Fibroblast of skin of left quadriceps (primary cell): ENCODE results near the gene SMARCA4.
"Not testable (repeated sequence)": the region's sequence is repeated elsewhere in the genome, so short reads cannot be mapped to it uniquely, and the experiment has no call there.

Experiments
- DNase-seq, 2 experiments: peaks; one replicate each; pipeline ENCODE4 v3.0.0-alpha.2; 2013; ENCODE audit warnings: low read depth in 2 of 2

Gene SMARCA4

DNA sequence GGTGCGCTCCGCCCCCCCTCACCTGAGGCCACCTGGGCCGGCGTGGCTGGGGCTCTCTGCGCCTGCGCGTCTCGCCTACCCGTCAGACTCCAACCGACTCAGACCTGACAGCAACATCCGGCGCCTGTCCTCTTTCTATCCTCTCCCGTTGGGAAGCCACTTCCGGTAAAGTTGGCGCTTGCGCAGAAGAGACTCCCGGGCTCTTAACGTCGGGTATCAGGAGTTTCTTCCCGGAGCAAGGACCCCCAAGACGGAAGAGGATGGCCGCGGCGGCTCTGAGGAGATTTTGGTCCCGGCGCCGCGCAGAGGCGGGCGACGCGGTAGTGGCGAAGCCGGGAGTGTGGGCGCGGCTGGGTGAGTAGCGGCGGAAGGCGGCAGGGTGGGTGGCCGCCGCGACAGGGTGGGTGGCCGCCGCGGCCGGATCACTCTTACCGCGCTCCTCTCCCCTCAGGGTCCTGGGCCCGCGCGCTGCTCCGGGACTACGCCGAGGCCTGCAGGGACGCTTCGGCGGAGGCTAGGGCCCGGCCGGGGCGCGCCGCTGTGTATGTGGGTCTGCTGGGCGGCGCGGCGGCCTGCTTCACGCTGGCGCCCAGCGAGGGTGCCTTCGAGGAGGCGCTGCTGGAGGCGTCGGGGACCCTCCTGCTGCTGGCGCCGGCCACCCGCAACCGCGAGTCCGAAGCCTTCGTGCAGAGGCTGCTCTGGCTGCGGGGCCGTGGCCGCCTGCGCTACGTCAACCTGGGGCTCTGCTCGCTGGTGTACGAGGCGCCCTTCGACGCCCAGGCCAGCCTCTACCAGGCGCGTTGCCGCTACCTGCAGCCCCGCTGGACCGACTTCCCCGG lies 32.0 kb upstream of the SMARCA4 start, which contains the start of the genes TIMM29 and YIPF2:
Gene TIMM29 (plus strand): TSS at position 249 of the 839 bp plus-strand sequence. CDS start 12 bp downstream, at position 261.
Gene YIPF2 (minus strand): TSS at position 77 of the 839 bp plus-strand sequence. CDS start 229 bp downstream, outside the sequence.
- DNase-seq = peak; percentile 97 to 98

DNA sequence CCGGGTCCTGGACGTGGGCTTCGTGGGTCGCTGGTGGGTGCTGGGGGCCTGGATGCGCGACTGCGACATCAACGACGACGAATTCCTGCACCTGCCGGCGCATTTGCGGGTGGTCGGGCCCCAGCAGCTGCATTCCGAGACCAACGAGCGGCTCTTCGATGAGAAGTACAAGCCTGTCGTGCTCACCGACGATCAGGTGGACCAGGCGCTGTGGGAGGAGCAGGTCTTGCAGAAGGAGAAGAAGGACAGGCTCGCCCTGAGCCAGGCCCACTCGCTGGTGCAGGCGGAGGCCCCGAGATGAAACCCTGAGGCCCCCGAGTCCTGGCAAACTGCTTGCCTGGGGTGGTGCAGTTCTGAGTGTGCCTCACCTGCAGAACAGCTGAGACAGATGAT lies 31.4 kb upstream of the SMARCA4 start:
- DNase-seq = no peak

DNA sequence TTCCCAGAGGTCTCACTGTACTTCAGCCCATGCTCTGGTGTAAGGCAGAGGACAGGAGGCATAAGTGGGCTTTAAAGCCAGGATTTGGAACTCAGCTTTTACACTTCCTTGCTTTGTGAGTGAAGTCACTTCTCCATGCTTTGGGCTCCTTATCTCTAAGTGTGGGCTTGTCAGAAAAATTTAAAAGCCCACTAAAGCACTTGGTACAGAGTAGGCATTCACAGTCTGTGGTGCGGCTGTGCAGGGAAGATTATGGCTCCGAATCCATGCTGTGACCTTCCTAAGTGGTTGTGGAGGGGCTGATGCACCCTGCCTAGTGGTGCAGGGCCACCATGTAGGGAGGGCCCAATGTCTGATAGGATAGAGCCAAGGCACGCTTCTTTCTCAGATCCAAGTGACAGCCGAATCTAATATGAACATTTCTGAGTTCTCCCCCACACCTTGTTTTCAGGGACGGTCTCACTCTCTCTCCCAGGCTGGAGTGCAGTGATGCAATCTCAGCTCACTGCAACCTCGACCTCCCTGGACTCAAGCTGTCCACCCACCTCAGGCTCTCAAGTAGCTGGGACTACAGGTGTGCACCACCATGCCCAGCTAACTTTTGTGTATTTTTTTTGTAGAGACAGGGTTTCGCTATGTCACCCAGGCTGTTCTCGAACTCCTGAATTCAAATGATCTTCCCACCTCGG lies 25.3 kb upstream of the SMARCA4 start:
- DNase-seq = no peak

DNA sequence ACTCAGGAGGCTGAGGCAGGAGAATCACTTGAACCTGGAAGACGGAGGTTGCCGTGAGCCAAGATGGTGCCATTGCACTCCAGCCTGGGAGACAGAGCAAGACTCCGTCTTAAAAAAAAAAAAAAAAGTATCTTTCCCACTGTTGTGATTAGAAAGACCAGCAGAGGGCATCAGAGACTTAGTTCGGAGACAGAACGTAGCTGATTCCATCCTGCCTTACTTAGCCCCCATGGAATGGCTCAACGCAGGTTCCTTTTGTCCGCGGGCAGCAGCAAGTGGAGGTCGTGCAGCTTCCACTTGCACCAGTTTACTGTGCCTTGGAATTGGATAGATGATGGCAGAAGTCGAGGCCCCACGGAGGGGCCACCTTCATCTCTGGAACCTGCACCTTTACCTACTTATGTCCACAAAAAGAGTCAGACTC lies 24.2 kb upstream of the SMARCA4 start:
- peak; percentile 58 to 62 for DNase-seq

DNA sequence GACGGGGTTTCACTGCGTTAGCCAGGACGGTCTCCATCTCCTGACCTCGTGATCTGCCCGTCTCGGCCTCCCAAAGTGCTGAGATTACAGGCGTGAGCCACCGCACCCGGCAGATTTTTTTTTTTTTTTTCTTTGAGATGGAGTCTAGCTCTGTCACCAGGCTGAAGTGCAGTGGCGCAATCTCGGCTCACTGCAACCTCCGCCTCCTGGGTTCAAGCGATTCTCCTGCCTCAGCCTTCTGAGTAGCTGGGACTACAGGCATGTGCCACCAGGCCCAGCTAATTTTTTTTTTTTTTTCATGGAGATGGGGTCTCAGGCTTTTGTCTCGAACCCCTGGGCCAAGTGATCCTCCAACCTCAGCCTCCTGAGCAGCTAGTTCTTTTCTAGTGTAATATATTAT lies 19.2 kb upstream of the SMARCA4 start:
- DNase-seq = not testable (repeated sequence)

DNA sequence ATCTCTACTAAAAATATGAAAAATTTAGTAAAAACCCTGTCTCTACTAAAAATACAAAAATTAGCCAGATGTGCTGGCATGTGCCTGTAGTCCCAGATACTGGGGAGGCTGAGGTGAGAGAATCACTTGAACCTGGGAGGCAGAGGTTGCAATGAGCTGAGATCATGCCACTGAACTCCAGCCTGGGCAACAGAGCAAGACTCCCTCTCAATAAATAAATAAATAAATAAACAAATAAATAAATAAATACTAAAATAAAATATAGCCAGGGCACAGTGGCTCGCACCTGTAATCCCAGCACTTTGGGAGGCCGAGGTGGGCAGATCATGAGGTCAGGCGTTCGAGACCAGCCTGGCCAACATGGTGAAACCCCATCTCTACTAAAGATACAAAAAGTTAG lies 17.4 kb upstream of the SMARCA4 start:
- not testable (repeated sequence) for DNase-seq

DNA sequence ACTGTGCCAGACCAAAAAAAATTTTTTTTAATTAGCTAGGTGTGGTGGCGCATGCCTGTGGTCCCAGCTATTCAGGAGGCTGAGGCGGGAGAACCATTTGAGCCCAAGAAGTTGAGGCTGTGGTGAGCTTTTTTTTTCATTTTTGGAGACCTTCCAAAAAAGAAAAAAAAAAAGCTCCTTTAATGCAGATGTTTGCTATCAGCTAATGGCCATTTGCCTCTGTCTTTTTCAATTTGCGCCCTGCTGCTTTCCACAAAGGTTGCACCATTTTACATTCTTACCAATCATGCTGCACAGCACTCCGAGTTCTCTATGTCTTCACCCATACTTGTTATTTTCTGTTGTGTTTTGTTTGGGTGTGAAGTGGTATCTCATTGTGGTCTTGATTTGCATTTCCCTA lies 15.6 kb upstream of the SMARCA4 start:
- DNase-seq = no peak

DNA sequence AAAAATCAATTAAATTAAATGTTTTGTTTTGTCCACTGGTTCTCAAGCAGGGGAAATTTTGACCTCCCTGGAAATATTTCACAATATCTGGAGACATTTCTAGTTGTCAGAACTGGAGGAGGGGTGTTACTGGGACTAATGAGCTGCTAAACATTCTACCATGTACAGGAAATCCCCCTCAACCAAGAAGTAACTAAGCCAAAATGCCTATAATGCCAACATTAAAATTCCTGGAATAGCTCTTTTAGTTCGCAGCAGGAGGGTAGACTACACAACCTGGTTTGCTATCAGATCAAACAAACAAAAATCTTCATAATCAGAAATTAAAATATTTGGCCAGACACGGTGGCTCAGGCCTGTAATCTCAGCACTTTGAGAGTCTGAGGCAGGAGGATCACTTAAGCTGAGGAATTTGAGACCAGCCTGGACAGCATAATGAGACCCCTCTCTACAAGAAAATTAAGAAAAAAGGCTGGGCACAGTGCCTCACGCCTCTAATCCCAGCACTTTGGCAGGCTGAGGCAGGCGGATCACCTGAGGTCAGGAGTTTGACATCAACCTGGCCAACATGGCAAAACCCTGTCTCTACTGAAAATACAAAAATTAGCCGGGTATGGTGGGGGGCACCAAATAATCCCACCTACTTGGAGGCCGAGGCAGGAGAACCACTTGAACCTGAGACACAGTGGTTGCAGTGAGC lies 13.7 kb upstream of the SMARCA4 start:
- DNase-seq = no peak

DNA sequence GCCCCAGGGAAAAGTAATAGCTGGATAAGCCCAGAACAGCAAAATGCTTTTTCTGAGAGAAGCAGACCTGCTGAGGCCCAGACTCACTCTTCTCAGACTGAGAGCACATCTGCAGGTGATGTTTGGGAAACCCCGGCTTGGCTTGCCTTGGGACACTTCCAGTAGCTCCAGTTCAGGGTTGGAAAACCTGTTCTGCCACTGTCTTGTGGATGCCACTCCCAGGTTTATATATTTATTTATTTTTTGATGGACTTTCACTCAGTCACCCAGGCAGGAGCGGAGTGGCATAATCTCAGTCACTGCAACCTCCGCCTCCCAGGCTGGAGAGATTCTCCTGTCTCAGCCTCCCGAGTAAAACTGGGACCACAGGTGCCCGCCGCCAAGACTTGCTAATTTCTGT lies 8.0 kb upstream of the SMARCA4 start:
- DNase-seq = no peak

DNA sequence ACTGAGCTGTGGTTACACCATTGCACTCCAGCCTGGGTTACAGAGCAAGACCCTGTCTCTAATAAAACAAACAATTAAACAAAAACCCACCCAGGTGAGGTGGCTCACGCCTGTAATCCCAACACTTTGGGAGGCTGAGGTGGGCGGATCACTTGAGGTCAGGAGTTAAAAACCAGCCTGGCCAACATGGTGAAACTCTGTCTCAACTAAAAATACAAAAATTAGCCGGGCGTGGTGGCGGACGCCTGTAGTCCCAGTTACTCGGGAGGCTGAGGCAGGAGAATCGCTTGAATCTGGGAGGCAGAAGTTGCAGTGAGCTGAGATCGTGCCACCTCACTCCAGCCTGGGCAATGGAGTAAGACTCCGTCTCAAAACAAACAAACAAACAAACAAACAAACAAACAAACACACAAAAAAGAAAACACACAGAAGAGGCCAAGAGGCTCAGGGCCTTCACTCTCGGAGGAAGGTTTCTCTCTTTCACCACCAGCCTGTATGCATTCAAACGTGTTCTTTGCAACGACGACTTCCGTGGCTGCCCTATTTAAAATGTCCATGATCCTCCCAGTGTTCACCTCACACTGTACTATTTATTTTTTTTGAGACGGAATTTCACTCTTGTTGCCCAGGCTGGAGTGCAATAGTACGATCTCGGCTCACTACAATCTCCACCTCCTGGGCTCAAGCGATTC lies 1.4 kb upstream of the SMARCA4 start:
- DNase-seq = not testable (repeated sequence)

DNA sequence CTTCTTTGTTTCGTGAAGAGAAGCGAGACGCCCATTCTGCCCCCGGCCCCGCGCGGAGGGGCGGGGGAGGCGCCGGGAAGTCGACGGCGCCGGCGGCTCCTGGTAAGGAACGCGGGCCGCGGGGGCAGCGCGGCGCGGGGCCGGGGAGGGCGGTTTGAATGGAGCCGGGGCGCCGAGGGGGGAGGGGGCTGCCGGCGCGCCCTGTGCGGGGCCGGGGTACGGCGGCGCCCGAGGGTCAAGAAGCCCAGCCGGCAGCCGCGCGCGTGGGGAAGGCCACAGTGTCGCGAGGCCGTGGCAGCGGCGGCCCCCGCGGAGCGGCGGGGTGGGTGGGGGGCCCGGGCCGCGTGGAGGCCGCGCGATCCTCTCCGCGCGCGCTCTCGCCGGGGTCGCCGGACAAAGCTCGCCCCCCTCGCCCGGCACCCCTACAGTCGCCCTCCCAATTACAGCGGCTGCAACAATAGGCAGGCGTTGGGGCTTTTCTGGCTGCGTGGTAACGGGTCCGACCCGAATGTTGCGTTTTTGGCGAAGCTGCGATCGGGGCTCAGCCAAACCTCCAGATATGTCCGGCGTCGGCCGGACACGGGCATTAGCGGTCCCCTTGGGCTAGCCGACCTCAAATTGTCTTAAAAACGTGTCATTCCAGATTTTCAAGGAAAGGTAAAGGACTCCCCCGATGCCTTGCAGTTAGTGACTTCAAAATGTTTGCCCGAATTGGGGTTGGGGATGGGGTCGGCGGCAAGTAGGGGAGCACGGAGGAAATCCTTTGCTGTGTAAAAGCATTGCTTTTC lies 437 bp downstream of the SMARCA4 start:
- no peak for DNase-seq

DNA sequence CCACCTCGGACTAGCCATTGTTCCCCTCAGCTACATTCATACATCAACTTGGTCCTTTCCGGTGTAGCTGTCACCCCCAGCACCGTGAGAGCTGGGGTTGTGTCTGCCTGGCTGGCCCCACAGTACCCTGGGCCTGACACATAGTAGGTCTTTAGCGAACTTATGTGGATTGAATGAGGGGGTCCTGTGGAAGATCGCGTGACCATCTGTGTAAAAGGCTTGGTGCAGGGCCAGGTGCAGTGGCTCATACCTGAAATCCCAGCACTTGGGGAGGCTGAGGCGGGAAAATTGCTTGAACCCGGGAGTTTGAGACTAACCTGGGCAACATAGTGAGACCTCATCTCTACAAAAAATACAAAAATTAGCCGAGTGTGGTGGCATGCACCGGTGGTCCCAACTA lies 2.0 kb downstream of the SMARCA4 start:
- no peak for DNase-seq

DNA sequence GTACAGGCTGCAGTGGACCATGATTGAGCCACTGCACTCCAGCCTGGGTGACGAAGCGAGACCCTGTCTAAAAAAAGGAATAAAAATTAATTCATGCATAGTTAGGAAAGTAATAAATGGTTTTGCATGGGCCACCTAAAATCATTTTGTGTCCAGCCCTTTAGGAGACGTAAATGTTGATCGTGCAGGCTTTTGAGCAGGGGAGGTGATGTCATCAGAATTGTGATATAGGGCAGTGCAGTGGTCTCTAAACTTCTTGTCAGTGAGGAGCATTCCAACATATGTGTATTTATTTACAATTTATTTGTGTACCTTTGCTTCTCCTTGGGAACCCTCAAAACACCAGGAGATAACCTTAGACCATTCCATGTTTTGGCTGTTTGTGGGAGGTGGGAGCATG lies 3.0 kb downstream of the SMARCA4 start:
- no peak for DNase-seq

DNA sequence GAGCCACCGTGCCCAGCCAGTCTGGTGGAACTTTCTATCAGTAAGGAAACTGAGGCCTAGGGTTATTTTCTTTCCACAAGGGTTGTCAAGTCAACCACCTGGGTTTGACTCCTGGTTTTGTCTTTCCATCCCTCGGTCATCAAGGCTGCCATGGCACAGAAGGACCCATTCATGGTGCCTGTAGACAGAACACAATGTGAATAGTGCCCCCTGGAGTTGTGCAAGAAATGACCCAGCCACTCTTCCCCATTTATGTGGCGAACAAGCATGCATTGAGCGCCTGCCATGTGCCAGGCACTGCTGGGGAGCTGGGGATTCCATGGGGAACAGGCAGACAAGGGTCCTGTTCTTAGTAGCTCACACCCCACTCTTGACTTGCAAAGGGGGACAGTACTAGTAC lies 4.1 kb downstream of the SMARCA4 start:
- DNase-seq = no peak

DNA sequence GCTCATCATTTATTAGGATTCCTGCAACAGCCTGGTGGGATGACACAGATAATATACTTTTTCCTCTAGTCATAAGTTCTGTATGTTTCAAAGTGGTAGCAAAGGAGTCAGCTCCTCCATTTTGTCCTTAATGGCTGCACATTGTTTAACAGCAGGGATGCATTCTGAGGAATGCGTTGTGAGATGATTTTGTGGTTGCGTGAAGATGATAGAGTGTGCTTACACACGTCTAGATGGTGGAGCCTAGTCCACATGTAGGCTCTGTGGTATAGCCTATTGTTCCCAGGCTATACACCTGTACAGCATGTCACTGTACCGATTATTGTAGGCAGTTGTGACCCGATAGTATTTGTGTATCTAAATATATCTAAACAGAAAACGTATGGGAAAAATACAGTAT lies 4.6 kb downstream of the SMARCA4 start:
- DNase-seq = no peak

DNA sequence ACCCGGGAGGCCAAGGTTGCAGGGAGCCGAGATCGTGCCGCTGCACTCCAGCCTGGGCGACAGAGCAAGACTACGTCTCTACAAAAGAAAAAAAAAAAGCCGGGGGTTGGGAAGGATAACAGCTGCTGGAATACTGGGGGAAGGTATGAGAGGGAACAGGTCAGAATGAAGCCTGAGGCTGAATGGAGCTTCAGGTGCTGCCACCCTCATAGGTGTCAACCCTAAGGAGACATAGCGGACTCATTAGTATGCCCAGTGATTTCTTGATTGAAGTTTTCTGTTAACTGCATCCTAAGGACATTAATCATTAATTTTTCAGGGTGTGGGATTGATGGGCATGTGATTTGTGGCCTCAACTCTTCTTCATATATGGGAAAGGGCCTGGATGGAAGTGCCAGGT lies 6.0 kb downstream of the SMARCA4 start:
- no peak for DNase-seq

DNA sequence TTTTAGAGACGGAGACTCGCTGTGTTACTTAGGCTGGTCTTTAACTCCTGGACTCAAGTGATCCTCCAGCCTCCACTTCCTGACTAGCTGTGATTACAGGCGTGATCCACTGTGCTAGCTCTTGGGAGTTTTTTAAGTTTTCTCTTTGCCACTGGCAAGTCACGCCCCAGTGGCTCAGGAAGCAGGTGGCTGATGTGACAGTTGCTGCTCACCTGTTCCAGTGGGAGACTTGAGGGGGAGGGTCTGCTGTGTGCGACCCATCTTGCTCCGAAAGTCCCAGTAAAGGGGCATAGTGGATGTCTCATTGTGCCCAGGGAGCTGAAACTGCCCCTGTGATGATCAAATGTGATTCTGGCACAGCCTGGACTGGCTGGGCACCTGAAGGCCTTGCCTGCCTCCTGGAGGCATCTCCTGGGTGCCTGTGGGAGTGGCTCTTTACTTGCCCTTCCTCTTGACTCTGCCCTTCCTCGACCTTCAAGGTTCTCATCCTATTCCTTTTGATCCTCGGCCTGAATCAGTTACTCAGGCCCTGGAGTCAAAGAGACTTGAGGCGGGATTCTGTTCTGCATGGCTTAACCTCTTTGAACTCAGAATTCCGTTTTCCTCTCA lies 7.8 kb downstream of the SMARCA4 start:
- no peak for DNase-seq

DNA sequence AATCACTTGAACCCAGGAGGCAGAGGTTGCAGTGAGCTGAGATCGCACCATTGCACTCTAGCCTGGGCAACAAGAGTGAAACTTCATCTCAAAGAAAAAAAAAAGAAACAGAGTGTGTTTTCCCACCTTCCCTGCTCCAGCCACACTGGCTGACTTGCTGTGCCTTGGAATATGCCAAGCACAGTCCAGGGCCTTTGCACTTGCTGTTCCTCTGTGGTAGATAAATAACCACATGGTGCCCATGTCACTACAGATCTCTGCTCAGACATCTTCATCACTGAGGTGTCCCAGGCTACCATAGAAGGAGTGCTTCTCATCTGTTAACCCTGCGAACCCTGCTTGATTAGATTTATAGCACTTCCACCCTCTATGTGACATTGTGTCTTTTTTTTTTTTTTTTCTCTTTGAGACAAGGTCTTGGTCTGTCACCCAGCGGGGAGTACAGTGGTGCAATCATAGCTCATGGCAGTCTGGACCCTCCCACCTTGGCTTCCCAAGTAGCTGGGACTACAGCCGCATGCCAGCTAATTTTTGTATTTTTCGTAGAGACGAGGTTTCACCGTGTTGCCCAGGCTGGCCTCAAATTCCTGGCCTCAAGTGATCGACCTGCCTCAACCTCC lies 10.4 kb downstream of the SMARCA4 start:
- no peak for DNase-seq

DNA sequence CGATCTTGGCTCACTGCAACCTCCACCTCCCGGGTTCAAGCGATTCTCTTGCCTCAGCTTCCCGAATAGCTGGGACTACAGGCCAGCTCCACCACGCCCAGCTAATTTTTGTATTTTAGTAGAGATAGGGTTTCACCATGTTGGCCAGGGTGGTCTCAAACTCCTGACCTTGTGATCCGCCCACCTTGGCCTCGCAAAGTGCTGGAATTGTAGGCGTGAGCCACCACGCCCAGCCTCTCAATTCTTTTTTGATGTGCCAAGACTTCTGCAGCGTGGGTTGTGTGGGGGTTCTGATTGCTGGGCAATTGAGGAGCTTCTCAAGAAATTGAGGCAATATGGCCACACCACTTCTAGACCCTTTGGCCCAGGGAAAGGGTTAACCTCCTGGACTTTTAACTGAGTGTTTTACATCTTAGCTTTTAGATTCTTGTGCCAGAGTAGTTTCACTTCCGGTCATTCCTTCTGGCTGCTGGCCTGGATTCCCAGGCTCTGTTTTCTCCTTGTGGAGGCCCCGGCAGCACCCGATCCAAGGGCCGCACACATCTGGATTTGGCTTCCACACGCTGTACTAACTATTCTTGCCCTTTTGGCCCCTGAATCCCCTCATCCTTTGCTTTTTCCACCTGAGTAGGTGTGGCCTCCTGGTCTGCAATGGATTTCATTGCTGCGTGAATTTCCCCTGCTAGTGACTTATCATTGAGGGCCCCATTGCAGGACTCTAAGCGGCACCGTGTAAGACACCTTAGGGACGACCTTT lies 14.7 kb downstream of the SMARCA4 start:
- DNase-seq = no peak
